ENCODE data around the gene AGPAT4. TPM values are rescaled to one million over a fixed set of nuclear protein-coding genes. Genes with fewer than 3 reads are reported as not detected.

The AGPAT4 gene
- total and polyA plus RNA-seq, 2 of the 13 experiments (the other 11 are each of a cell fraction or from before 2014, with no cell fraction given): 0.07 to 0.13 TPM

- intact Hi-C loops (cut with micrococcal nuclease; ENCODE audit: unreplicated experiment) (no loop called here), in situ Hi-C loops (cut with HindIII; ENCODE audit: extremely low pct_ligation_motif_present, low pct_unique_long_range_greater_than_20kb) (no loop called here)
- Histone ChIP-seq H2AFZ (ENCODE audit: low read length) (no peak overlapping the region), H3K79me2 (ENCODE audit: insufficient read depth, low read length) (no peaks in the 10 kb centered on the region), H3K27me3 (ENCODE audit: control insufficient read depth in 1 of 2, insufficient read depth in 2 of 2, low read length in 2 of 2) (no peaks in the 10 kb centered on the region), H3K9ac (ENCODE audit: insufficient read depth, low read depth, low read length) (no peak overlapping the region), H3K4me2 (ENCODE audit: low read depth, low read length) (no peak overlapping the region), H3K4me3 (replicated peaks in 1 of 3; ENCODE audit: insufficient read depth in 1 of 3, low read depth in 2 of 3, low read length in 3 of 3) (no peak overlapping the region), H3K9me3 (ENCODE audit: low read length) (no peaks in the 10 kb centered on the region), H4K20me1 (ENCODE audit: insufficient read depth, low read length) (no peaks in the 10 kb centered on the region), H3K27ac (ENCODE audit: extremely low read length, insufficient read depth, low read length) (no peak overlapping the region), H3K4me1 (ENCODE audit: insufficient read depth, low read length) (no peaks in the 10 kb centered on the region), H3K36me3 (replicated peaks in 1 of 2; ENCODE audit: control insufficient read depth in 1 of 2, insufficient read depth in 2 of 2, low read length in 2 of 2) (peaks cover 9 to 64% of the 10 kb centered on the region in 2 experiments; a peak in 4 of 5 replicates)
- WGBS (ENCODE audit: low lambda C conversion rate): 100% methylated on average over 2 of the region's 2 CpGs
- BruUV-seq (replicated peaks): no TSS peak
- ChIA-PET POLR2A (no interaction called here), CTCF (ENCODE audit: low intra/inter-chr PET ratio, low total read pairs) (no interaction called here)
- FAIRE-seq (no peak), DNase-seq (ENCODE audit: low spot score) (no peak), ATAC-seq (no peak)
- TF ChIP-seq MAFK (conservative IDR thresholded peaks at IDR 0.05 in 1 of 2, IDR thresholded peaks at IDR 0.05 in 1 of 2; ENCODE audit: low read length in 2 of 2) (peak; percentile 29 to 61; a peak in 3 of 4 replicates), PBX3 (CRISPR knock-in tag; IDR thresholded peaks at IDR 0.05; ENCODE audit: borderline replicate concordance) (no peak), KDM5A (IDR thresholded peaks at IDR 0.05; ENCODE audit: borderline replicate concordance, low read length) (no peak)
Observed at GRCh38 chr6:161105408-161105807, 168.5 kb downstream of the AGPAT4 start.

- no peak for FAIRE-seq
Observed at GRCh38 chr6:161104966-161105365, 168.9 kb downstream of the AGPAT4 start.

More at GRCh38 chr6:161104966-161105365, 168.9 kb downstream of the AGPAT4 start:
- TF ChIP-seq ZNF10 (CRISPR knock-in tag; IDR thresholded peaks at IDR 0.05; ENCODE audit: borderline replicate concordance, low read depth): no peak
- no peak for TF ChIP-seq ATM (IDR thresholded peaks at IDR 0.05; ENCODE audit: borderline replicate concordance)
- TF ChIP-seq ATF4 (CRISPR knock-in tag; IDR thresholded peaks at IDR 0.05): no peak
- no peak for TF ChIP-seq ZMYM3 (CRISPR knock-in tag; IDR thresholded peaks at IDR 0.05)
- no peak for TF ChIP-seq FOSL2 (CRISPR knock-in tag; IDR thresholded peaks at IDR 0.05)
- TF ChIP-seq MTA3 (CRISPR knock-in tag; IDR thresholded peaks at IDR 0.05): no peak
- no peak for TF ChIP-seq THAP8 (CRISPR knock-in tag; IDR thresholded peaks at IDR 0.05; ENCODE audit: borderline replicate concordance)
- no peak for TF ChIP-seq FUBP1 (CRISPR knock-in tag; IDR thresholded peaks at IDR 0.05; ENCODE audit: borderline replicate concordance)
- TF ChIP-seq BHLHE40 (IDR thresholded peaks at IDR 0.05; ENCODE audit: low read length): no peak
- intact Hi-C loops (cut with micrococcal nuclease; ENCODE audit: unreplicated experiment): no loop called here
- in situ Hi-C loops (cut with HindIII; ENCODE audit: extremely low pct_ligation_motif_present, low pct_unique_long_range_greater_than_20kb): no loop called here
- no peaks in the 10 kb centered on the region for H3K27me3 ChIP-seq (ENCODE audit: control insufficient read depth in 1 of 2, insufficient read depth in 2 of 2, low read length in 2 of 2)
- no peak overlapping the region for H2AFZ ChIP-seq (ENCODE audit: low read length)
- no peak overlapping the region for H3K9ac ChIP-seq (ENCODE audit: insufficient read depth, low read depth, low read length)
- no peak overlapping the region for H3K27ac ChIP-seq (ENCODE audit: extremely low read length, insufficient read depth, low read length)
- H3K36me3 ChIP-seq (replicated peaks in 1 of 2; ENCODE audit: control insufficient read depth in 1 of 2, insufficient read depth in 2 of 2, low read length in 2 of 2): peaks cover 9 to 59% of the 10 kb centered on the region in 2 experiments; a peak in 4 of 5 replicates
- ATAC-seq (no peak), DNase-seq (ENCODE audit: low spot score) (no peak)
- H3K79me2 ChIP-seq (ENCODE audit: insufficient read depth, low read length): no peaks in the 10 kb centered on the region
- H3K4me1 ChIP-seq (ENCODE audit: insufficient read depth, low read length): no peaks in the 10 kb centered on the region
- H4K20me1 ChIP-seq (ENCODE audit: insufficient read depth, low read length): no peaks in the 10 kb centered on the region
- no peak overlapping the region for H3K4me2 ChIP-seq (ENCODE audit: low read depth, low read length)
- ChIA-PET CTCF (ENCODE audit: low intra/inter-chr PET ratio, low total read pairs) (no interaction called here), POLR2A (no interaction called here)
- H3K4me3 ChIP-seq (replicated peaks in 1 of 3; ENCODE audit: insufficient read depth in 1 of 3, low read depth in 2 of 3, low read length in 3 of 3): no peak overlapping the region
- BruUV-seq (replicated peaks): no TSS peak
- no peaks in the 10 kb centered on the region for H3K9me3 ChIP-seq (ENCODE audit: low read length)

All from HepG2 (cell line).